ENCODE measurements around the gene ZCWPW2.

The ZCWPW2 gene

GRCh38 chr3:28376424-28376823 is 27.9 kb downstream of the ZCWPW2 start:
- DNase-seq (ENCODE audit: low spot score), result no peak

- DNase-seq (ENCODE audit: low spot score), result no peak
Measured at GRCh38 chr3:28386049-28386448, 37.5 kb downstream of the ZCWPW2 start.

- no peak for DNase-seq (ENCODE audit: low spot score)
Measured at GRCh38 chr3:28388978-28389377, 40.5 kb downstream of the ZCWPW2 start.

- no peak for DNase-seq (ENCODE audit: low spot score)
Measured at GRCh38 chr3:28399206-28399605, 50.7 kb downstream of the ZCWPW2 start.

GRCh38 chr3:28406241-28406640 is 57.7 kb downstream of the ZCWPW2 start:
- DNase-seq (ENCODE audit: low spot score), result no peak

- no peak for DNase-seq (ENCODE audit: low spot score)
Measured at GRCh38 chr3:28449398-28449797, 100.9 kb downstream of the ZCWPW2 start.

GRCh38 chr3:28462866-28463265 is 114.3 kb downstream of the ZCWPW2 start:
- no peak for DNase-seq (ENCODE audit: low spot score)

GRCh38 chr3:28467414-28467813 is 118.9 kb downstream of the ZCWPW2 start:
- no peak for DNase-seq (ENCODE audit: low spot score)

- no peak for DNase-seq (ENCODE audit: low spot score)
Measured at GRCh38 chr3:28476194-28476593, 127.7 kb downstream of the ZCWPW2 start.

GRCh38 chr3:28476764-28477163 is 128.2 kb downstream of the ZCWPW2 start:
- no peak for DNase-seq (ENCODE audit: low spot score)

GRCh38 chr3:28485164-28485563 is 136.6 kb downstream of the ZCWPW2 start:
- no peak for DNase-seq (ENCODE audit: low spot score)

- no peak for DNase-seq (ENCODE audit: low spot score)
Measured at GRCh38 chr3:28495301-28495700, 146.8 kb downstream of the ZCWPW2 start.

GRCh38 chr3:28502397-28502937 is 153.9 kb downstream of the ZCWPW2 start:
- no peak for DNase-seq (ENCODE audit: low spot score)

- DNase-seq (ENCODE audit: low spot score), result no peak
Measured at GRCh38 chr3:28504976-28505375, 156.5 kb downstream of the ZCWPW2 start.

- DNase-seq (ENCODE audit: low spot score), result no peak
Measured at GRCh38 chr3:28521663-28522062, 173.1 kb downstream of the ZCWPW2 start.

- no peak for DNase-seq (ENCODE audit: low spot score)
Measured at GRCh38 chr3:28542351-28542750, 193.8 kb downstream of the ZCWPW2 start.

- DNase-seq (ENCODE audit: low spot score), result no peak
Measured at GRCh38 chr3:28544236-28544635, 195.7 kb downstream of the ZCWPW2 start.

GRCh38 chr3:28544831-28545230 is 196.3 kb downstream of the ZCWPW2 start:
- DNase-seq (ENCODE audit: low spot score), result no peak

- DNase-seq (ENCODE audit: low spot score), result no peak
Measured at GRCh38 chr3:28547677-28548076, 199.2 kb downstream of the ZCWPW2 start.

GRCh38 chr3:28553175-28553574 is 204.7 kb downstream of the ZCWPW2 start:
- DNase-seq (ENCODE audit: low spot score), result no peak

- DNase-seq (ENCODE audit: low spot score), result no peak
Measured at GRCh38 chr3:28556195-28556594, 207.7 kb downstream of the ZCWPW2 start.

- no peak for DNase-seq (ENCODE audit: low spot score)
Measured at GRCh38 chr3:28564211-28564610, 215.7 kb downstream of the ZCWPW2 start.

- no peak for DNase-seq (ENCODE audit: low spot score)
Measured at GRCh38 chr3:28569357-28569756, 220.8 kb downstream of the ZCWPW2 start.

GRCh38 chr3:28574036-28574435 is 225.5 kb downstream of the ZCWPW2 start:
- no peak for DNase-seq (ENCODE audit: low spot score)

Measured in hematopoietic multipotent progenitor cell treated with erythropoietin and hydrocortisone succinate and interleukin-3 and kit ligand, for 17 days (in vitro differentiated cells).